Measurements from ENCODE around the gene CLCN1.
"Not testable (repeated sequence)": the region's sequence is repeated elsewhere in the genome, so short reads cannot be mapped to it uniquely, and the experiment has no call there.

CLCN1 gene

GRCh38 chr7:143390104-143390772 lies 74.3 kb downstream of the CLCN1 start:
- peak in 1 of 2 donors; percentile 35 for DNase-seq (ENCODE audit: low read depth in 2 of 2)
- TF ChIP-seq CTCF (IDR thresholded peaks at IDR 0.05; ENCODE audit: low read depth, low read length): no peak
- H3K4me3 ChIP-seq (replicated peaks in 1 of 2; ENCODE audit: low read depth in 2 of 2, low read length in 2 of 2): no peak overlapping the region

GRCh38 chr7:143390773-143391317 lies 74.9 kb downstream of the CLCN1 start:
- no peak for TF ChIP-seq CTCF (IDR thresholded peaks at IDR 0.05; ENCODE audit: low read depth, low read length)
- H3K4me3 ChIP-seq (replicated peaks in 1 of 2; ENCODE audit: low read depth in 2 of 2, low read length in 2 of 2): no peak overlapping the region
- no peak for DNase-seq (ENCODE audit: low read depth in 2 of 2)

GRCh38 chr7:143391462-143392404 lies 75.8 kb downstream of the CLCN1 start:
- H3K4me3 ChIP-seq (replicated peaks in 1 of 2; ENCODE audit: low read depth in 2 of 2, low read length in 2 of 2): no peak overlapping the region
- peak; percentile 90 for DNase-seq (ENCODE audit: low read depth in 2 of 2)
- no peak for TF ChIP-seq CTCF (IDR thresholded peaks at IDR 0.05; ENCODE audit: low read depth, low read length)

GRCh38 chr7:143392427-143392826 lies 76.5 kb downstream of the CLCN1 start:
- not testable (repeated sequence) for H3K4me3 ChIP-seq (replicated peaks in 1 of 2; ENCODE audit: low read depth in 2 of 2, low read length in 2 of 2); DNase-seq (ENCODE audit: low read depth in 2 of 2)

- no peak for TF ChIP-seq CTCF (IDR thresholded peaks at IDR 0.05; ENCODE audit: low read depth, low read length)
- DNase-seq (ENCODE audit: low read depth in 2 of 2): peak in 1 of 2 donors; percentile 39
- H3K4me3 ChIP-seq (replicated peaks in 1 of 2; ENCODE audit: low read depth in 2 of 2, low read length in 2 of 2): no peak overlapping the region
These were observed 77.0 kb downstream of the CLCN1 start for GRCh38 chr7:143392875-143393266.

- no peak for TF ChIP-seq CTCF (IDR thresholded peaks at IDR 0.05; ENCODE audit: low read depth, low read length)
- DNase-seq (ENCODE audit: low read depth in 2 of 2): peak; percentile 56 to 73
- H3K4me3 ChIP-seq (replicated peaks in 1 of 2; ENCODE audit: low read depth in 2 of 2, low read length in 2 of 2): no peak overlapping the region
These were observed 77.5 kb downstream of the CLCN1 start for GRCh38 chr7:143393267-143394041.
